Effector memory CD4-positive, alpha-beta T cell (primary cell): ENCODE data around the gene MCU.
"Not testable (repeated sequence)": the region's sequence is repeated elsewhere in the genome, so short reads cannot be mapped to it uniquely, and the experiment has no call there.

Experiments used
- DNase-seq, 3 donors: peaks; one replicate each; pipeline ENCODE4 v3.0.0-alpha.2; 2020
- H3K27ac ChIP-seq: 2 replicates; pipeline ENCODE4 v1.7.0; 2013; ENCODE audit warnings: mild to moderate bottlenecking, low read length, moderate library complexity; ENCODE audit not compliant: insufficient read depth, poor library complexity, severe bottlenecking
- H3K27me3 ChIP-seq: replicated peaks from 2 replicates; pipeline ENCODE4 v1.7.0; 2013; ENCODE audit warnings: mild to moderate bottlenecking, low read length; ENCODE audit not compliant: insufficient read depth, control insufficient read depth, poor library complexity, severe bottlenecking
- H3K36me3 ChIP-seq: 2 replicates; pipeline ENCODE4 v1.7.0; 2013; ENCODE audit warnings: mild to moderate bottlenecking, low read length, moderate library complexity; ENCODE audit not compliant: control insufficient read depth, insufficient read depth
- H3K4me1 ChIP-seq: 2 replicates; pipeline ENCODE4 v1.7.0; 2013; ENCODE audit warnings: low read length, mild to moderate bottlenecking; ENCODE audit not compliant: control insufficient read depth, insufficient read depth, poor library complexity, severe bottlenecking
- H3K4me3 ChIP-seq: 2 replicates; pipeline ENCODE4 v1.7.0; 2013; ENCODE audit warnings: low read length, low read depth, mild to moderate bottlenecking; ENCODE audit not compliant: insufficient read depth, poor library complexity, severe bottlenecking
- H3K9me3 ChIP-seq: 2 replicates; pipeline ENCODE4 v1.7.0; 2013; ENCODE audit warnings: mild to moderate bottlenecking, low read length, moderate library complexity; ENCODE audit not compliant: control insufficient read depth

The MCU gene

DNA sequence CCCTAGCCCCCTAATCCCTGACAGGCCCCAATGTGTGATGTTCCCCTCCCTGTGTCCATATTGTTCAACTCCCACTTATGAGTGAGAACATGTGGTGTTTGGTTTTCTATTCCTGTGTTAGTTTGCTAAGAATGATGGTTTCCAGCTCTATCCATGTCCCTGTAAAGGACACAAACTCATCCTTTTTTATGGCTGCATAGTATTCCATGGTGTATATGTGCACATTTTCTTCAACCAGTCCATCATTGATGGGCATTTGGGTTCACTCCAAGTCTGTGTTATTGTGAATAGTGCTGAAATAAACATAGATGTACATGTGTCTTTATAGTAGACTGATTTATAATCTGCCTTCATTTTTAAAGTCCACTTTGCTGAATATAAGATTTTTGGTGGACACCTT lies 79.3 kb downstream of the MCU start:
- H3K4me1 ChIP-seq, H3K36me3 ChIP-seq, H3K4me3 ChIP-seq, H3K27me3 ChIP-seq, H3K9me3 ChIP-seq, DNase-seq, H3K27ac ChIP-seq: not testable (repeated sequence)

DNA sequence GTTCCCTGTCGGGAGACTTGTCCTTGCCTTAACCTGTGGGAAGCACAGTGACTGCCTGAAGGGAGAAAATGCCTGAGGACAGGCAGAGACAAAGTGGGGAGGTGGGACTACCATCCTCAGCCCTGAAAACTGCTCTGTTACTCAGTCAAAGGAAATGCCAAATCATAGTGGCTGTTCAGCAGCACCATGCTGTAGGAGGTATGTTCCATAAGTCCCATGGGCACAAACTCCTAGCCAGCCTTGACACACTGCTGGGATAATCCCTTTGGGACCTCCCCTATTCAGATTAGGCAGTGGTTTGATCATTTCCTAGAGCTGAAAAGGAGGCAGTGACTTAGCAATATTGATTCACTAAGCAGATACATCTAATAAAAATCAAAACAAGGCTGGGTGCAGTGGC lies 80.1 kb downstream of the MCU start:
- no peaks in the 10 kb centered on the region for H3K4me1 ChIP-seq
- H3K9me3 ChIP-seq, result no peaks in the 10 kb centered on the region
- no peaks in the 10 kb centered on the region for H3K27me3 ChIP-seq
- H3K36me3 ChIP-seq, result no peaks in the 10 kb centered on the region
- H3K27ac ChIP-seq, result no peak overlapping the region
- no peak for DNase-seq
- H3K4me3 ChIP-seq, result no peak overlapping the region

DNA sequence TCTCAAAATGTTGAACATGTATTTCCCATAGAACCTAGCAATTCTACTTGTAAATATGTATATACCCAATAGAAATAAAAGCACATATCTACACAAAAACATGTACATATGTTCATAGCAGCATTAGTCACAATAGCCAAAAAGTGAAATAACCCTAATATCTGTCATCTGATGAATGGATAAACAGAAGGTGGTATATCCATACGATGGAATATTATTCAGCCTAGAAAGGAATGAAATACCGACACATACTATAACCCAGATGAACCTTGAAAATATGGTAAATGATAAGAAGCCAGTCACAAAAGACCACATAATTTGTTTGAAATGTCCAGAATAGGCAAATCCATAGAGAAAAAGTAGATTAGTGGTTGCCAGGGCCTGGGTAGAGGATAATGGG lies 87.9 kb downstream of the MCU start:
- no peak for DNase-seq
- Histone ChIP-seq H3K4me1 (no peaks in the 10 kb centered on the region), H3K4me3 (no peak overlapping the region), H3K27ac (no peak overlapping the region), H3K36me3 (no peaks in the 10 kb centered on the region), H3K27me3 (no peaks in the 10 kb centered on the region), H3K9me3 (no peaks in the 10 kb centered on the region)

DNA sequence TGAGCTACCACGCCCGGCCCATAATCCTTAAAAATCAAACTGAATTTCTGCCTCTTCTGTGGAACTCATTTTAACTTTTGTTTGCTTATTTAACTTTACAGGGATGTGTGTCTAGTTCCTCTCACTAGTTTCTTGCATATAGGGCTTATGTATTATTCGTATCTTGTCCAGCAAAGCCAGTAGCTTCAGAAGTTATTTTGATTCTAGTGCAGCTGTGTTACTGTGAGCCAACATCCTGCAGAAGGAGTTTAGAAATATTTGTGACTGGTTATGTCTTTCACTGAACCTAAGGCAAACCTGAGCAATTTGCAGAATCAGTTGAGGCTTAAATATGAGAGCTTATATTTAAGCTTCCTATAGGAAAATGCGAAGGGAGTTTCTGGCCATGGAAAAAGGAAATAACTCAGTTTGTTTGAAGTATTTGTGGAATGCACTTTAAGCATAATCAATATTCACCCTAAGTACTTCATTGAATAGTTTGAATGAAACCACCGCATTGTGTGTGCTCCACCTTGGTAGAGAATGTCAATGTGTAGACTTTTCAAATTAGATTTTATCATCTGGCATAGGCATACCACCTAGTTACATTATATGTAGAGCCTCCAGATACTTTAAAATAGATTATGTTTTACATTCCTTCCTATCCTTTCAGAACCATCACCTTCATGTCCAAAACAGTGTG lies 90.8 kb downstream of the MCU start:
- no peaks in the 10 kb centered on the region for H3K9me3 ChIP-seq
- no peak overlapping the region for H3K4me3 ChIP-seq
- no peaks in the 10 kb centered on the region for H3K4me1 ChIP-seq
- no peaks in the 10 kb centered on the region for H3K36me3 ChIP-seq
- H3K27me3 ChIP-seq, result no peaks in the 10 kb centered on the region
- no peak for DNase-seq
- H3K27ac ChIP-seq, result no peak overlapping the region

DNA sequence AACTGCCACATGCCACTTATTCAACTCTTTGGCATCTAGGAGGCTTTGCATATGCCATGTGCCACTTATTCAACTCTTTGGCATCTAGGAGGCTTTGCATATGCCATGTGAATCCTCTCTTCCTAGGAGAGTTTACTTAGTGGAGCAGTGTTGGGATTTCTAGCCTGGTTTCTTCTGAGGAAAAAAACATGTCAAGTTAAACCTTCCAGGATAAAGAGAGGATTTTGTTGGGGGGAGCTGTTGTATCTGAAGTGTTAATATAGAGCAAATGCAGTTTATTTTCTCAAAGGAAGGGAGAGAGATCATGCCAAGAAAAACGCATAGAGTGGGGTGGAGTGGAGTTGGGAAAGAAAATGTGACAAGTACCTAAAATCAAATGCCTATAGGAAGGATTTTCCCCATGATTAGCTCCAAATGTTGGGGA lies 91.5 kb downstream of the MCU start:
- H3K36me3 ChIP-seq, result no peaks in the 10 kb centered on the region
- H3K9me3 ChIP-seq, result no peaks in the 10 kb centered on the region
- no peak for DNase-seq
- no peaks in the 10 kb centered on the region for H3K27me3 ChIP-seq
- no peak overlapping the region for H3K27ac ChIP-seq
- H3K4me1 ChIP-seq, result no peaks in the 10 kb centered on the region
- no peak overlapping the region for H3K4me3 ChIP-seq

DNA sequence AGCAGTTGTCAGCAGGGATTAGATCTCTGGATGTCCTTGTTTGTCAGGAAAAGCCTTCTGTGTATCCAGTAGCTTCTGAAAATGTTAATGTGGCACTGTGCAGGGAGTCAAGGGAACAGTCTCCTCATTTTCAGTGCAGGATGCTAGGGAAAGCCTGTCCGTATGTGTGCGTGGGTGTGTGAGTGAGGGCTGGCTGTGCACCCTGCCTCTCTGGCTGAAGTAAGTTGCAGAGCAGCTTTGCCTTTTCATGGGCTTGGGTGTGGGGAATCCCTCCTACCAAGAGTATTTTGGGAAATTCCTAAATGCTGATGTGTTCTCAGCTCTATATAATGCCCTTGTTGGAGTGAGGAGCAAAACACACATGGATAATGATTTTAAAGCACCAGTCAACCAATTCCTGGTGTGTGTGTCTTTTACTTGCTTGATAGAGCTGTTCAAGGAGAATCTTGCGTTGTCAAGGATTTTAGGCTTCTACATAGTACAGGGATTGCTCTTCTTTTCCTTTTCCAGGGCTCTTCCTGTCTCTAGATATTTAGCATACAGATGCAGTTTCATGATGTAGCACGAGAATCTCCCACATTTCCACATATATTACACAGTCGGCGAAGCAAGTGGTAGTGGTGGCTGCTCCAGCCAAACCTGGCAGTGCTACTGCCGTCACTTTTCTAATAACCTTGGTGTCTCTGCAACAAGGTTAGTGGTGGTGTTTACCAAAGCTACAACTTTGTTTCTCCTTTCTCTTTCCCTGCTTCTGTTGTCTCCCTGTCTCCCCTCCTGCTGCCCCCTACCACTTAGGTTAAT lies 92.8 kb downstream of the MCU start:
- no peak for DNase-seq
- H3K27me3 ChIP-seq, result no peaks in the 10 kb centered on the region
- H3K4me3 ChIP-seq, result no peak overlapping the region
- H3K9me3 ChIP-seq, result no peaks in the 10 kb centered on the region
- H3K27ac ChIP-seq, result no peak overlapping the region
- no peaks in the 10 kb centered on the region for H3K4me1 ChIP-seq
- H3K36me3 ChIP-seq, result no peaks in the 10 kb centered on the region

DNA sequence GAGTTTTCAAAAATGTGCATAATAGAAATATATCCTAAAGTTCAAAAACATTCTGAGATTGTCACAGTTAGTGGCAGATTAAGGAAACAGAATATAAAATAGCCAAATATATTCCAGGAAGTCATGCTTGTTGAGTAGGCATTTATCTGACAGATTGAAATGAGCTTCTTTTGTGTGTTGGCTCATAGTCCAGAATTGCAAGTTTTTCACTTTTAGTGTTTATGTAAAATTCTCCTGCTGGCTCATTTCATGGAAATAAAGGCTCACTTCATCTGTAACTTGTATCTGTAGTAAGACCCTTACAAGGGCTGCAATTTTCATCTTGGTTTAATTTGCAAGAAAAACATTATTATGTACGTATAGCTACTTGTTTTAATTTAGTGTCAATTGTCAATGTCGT lies 93.5 kb downstream of the MCU start:
- Histone ChIP-seq H3K36me3 (no peaks in the 10 kb centered on the region), H3K4me3 (no peak overlapping the region), H3K27ac (no peak overlapping the region), H3K27me3 (no peaks in the 10 kb centered on the region), H3K4me1 (no peaks in the 10 kb centered on the region), H3K9me3 (no peaks in the 10 kb centered on the region)
- no peak for DNase-seq

DNA sequence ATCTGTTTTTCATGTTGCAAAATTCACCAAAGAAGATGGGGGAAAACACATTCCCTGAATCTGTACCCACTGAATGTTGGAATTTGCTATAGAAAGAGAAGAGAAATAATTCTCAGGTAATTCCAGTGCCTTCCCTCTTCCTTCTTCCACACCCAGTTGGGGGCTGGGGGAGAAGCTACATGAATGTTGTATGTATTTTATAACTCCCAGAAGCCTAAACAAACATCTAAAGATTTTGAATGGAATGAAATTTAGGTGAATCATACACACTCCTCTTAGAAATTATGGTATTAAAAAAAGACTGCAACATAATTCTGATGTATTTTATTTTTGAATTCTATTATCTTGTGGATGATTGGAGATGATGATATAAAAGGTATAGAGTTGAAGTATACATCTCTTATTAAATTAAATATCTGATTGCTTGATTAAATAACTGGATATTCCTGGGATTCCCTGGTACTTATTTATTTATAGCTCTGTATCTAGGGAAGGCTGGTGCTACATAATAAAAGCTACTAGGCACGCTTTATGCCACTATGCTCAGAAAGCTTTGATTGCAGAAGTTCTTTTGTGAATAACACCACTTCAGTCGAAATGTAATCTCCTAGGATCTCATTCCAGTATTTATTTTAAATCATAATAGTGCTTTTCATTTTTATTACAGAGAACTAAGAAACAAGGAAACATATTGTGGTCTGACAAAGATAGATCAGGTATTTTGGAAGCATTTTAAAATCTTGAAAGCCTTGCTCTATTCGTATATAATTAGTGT lies 98.5 kb downstream of the MCU start:
- no peak overlapping the region for H3K27ac ChIP-seq
- no peak for DNase-seq
- H3K4me3 ChIP-seq, result no peak overlapping the region
- no peaks in the 10 kb centered on the region for H3K36me3 ChIP-seq
- no peaks in the 10 kb centered on the region for H3K4me1 ChIP-seq
- H3K27me3 ChIP-seq, result no peaks in the 10 kb centered on the region
- no peaks in the 10 kb centered on the region for H3K9me3 ChIP-seq

DNA sequence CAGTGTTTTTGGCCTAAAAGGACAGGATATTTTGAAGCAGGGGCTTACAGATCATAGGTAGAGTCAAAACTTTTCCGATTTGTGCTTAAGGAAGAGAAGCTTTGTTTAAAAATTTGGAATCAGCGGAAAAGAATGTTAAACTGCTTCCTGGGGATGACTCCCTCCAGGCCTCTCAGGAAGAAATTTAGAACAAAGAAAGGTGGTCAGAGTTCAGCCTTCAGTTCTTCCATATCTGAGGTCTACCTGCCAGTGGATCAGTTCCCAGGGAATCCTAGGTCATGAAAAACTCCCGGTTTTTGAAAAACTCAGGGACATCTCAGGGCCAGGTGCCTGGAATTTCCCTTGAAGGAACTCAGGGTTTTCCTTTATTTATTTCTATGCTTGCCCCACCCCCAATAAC lies 100.3 kb downstream of the MCU start:
- no peak overlapping the region for H3K4me3 ChIP-seq
- no peak for DNase-seq
- H3K36me3 ChIP-seq, result no peaks in the 10 kb centered on the region
- no peaks in the 10 kb centered on the region for H3K9me3 ChIP-seq
- no peaks in the 10 kb centered on the region for H3K27me3 ChIP-seq
- no peaks in the 10 kb centered on the region for H3K4me1 ChIP-seq
- no peak overlapping the region for H3K27ac ChIP-seq

DNA sequence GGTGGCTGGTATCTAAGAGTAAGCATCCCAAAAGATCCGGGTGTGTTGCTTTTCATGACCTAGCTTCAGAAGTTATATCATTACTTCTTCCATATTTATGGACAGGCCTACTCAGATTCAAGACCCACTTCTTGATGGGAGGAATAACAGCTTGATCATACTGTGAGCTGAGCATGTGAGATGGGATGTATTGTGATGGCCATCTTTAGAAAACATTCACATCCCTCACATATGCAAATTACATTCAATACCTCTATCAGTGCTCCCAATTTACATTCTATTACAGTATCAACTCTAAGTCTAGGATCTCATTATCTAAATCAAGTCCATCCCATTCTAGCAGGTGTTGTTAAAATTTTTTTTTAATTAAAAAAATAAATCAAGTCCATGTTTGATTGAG lies 101.8 kb downstream of the MCU start:
- no peaks in the 10 kb centered on the region for H3K36me3 ChIP-seq
- H3K27me3 ChIP-seq, result no peaks in the 10 kb centered on the region
- DNase-seq, result no peak
- no peak overlapping the region for H3K4me3 ChIP-seq
- no peak overlapping the region for H3K27ac ChIP-seq
- H3K9me3 ChIP-seq, result no peaks in the 10 kb centered on the region
- no peaks in the 10 kb centered on the region for H3K4me1 ChIP-seq
